GM18873 (cell line): ENCODE measurements around the gene CRNN.

Experiments used
- ATAC-seq: cut with Tn5 transposase; IDR thresholded peaks from one replicate; pipeline ENCODE4 v1.9.1; 2021; ENCODE audit warnings: mild to moderate bottlenecking, moderate library complexity, moderate number of reproducible peaks; ENCODE audit not compliant: unreplicated experiment, low FRiP score

Gene CRNN

DNA sequence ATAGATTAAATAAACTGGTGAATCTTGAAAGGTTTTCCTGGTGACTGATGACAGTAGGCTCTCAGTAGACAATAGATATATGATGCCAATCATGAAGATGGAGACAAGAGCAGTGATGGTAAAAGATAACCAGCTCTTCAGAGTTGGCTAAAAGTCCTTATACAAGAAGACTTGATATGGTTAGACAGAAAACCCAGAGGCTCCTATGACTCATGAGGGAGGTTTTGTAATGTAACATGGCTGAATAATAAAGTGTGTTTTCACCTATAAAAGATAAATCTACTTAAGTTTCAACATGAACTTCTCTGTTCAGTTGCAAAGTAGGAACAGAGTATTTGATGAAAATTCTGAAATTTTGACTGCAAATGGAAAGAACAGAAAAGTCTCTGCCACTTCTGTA lies 12.7 kb upstream of the CRNN start:
- ATAC-seq = no peak

DNA sequence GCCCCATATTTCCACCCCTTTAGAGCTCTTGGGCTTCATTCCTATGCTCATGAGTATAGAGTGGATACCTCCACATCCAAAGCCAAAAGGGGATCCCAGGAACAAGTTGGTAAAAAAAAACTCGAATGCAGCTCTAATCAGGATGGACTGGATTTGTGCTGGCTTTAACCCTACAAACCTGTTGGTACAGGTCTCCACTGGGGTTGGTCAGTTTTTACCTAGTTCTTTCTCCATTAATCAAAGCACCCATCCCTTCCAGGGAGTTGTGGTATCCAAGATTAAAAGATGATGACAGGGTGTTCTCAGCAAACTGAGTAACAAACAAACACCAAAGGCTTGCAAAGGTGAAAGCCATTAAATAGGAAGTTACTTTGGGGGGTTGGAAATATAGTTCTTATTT lies 5.9 kb upstream of the CRNN start:
- ATAC-seq = no peak

DNA sequence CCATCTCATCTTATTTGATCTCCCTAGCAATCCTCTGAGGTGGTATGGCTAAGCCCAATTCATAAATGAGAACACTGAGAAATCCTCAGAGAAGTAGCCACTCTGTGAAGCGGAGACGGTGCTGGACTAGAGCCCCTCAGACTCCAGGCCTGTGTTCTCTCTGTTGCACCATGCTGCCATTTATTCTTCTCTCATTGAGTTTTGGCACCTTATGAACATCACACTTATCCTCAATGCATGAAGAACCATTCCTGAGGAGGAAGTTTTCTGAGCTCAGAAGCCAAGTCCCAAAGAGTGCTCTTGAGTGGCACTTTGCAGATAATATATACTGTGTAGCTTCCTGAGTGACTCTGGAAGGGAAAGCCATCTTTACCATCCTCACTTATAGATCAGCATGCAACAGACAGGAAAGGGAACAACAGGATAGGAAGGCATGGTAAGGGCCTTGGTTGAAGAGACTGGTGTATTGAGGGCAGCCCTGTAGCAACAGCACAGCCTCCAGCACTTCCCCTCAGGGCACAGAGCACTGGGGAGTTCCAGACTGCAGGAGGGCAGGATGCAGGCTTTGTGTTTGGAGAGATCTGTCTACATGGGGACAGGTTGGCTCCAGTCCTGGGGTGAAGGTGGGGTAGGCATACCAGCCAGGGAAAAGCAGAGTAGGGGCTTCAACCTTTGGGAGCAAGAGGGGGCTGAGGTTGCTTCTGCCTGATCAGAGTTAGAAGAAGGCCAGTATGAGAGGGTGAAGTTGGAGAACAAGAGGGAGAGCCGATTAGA lies 1.6 kb upstream of the CRNN start:
- ATAC-seq = no peak

DNA sequence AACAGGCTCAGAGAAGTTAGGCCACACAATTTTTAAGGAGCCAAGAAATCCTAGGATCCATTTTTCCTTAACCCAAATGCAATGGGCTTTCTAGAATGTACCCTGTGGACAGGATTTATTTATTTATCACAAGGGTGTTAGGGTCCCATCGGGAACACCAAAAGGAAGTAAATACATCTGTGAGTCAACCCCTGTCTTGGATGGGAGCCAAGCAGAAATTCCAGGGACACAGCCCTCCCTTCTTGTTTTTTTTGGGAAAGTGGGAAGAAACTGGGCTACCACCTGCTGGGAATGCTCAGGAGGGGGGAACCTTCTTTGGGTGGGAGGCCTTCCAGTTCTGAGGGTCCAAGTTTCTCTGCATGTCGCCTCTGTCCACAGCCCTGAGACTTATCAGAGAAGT lies 1.3 kb downstream of the CRNN start:
- no peak for ATAC-seq

- ATAC-seq = no peak
Measured at GRCh38 chr1:152411134-152411533, 2.9 kb downstream of the CRNN start.

GRCh38 chr1:152410599-152410998 lies 3.5 kb downstream of the CRNN start:
- no peak for ATAC-seq

- ATAC-seq = no peak
Measured at GRCh38 chr1:152410028-152410427, 4.0 kb downstream of the CRNN start.

DNA sequence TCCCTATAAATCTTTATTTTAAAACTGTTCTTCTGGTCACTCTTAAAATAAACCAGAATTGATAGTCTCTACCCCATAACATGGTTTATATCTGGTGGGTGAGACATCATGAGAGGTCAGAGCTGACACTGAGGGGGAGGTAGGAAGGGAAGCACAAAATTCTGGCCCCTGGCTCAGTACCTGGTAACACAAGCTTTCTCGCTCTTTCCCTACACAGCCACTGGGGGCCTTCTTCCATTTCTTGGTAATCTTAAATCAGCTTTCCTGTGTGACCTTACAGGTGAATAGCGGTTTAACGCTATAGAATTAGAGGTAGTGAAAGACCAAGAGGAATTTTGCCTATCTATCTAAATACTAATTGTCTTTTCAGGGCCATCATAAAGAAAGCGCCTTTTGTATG lies 5.4 kb downstream of the CRNN start:
- no peak for ATAC-seq

- no peak for ATAC-seq
Measured at GRCh38 chr1:152398812-152399698, 15.0 kb downstream of the CRNN start.

- ATAC-seq = no peak
Measured at GRCh38 chr1:152397474-152397873, 16.6 kb downstream of the CRNN start.

DNA sequence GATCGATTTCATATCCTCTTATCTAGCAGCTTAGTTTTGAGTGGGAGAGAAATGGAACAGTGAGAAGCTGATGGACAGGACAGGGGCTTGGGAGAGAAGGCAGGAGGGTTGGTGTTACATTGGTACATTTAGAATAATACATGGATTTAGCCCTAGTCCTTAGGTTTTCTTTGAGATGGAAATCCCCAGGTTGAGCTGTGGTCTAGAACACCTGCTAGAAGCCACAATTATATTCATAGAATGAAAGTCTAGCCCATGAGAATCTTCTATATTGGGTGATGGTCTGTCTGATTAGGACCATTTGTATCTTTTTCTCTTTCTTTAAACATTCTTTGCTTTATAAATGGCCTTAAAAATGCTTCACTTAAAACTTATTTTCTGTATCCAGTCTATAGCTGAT lies 19.9 kb downstream of the CRNN start:
- no peak for ATAC-seq

DNA sequence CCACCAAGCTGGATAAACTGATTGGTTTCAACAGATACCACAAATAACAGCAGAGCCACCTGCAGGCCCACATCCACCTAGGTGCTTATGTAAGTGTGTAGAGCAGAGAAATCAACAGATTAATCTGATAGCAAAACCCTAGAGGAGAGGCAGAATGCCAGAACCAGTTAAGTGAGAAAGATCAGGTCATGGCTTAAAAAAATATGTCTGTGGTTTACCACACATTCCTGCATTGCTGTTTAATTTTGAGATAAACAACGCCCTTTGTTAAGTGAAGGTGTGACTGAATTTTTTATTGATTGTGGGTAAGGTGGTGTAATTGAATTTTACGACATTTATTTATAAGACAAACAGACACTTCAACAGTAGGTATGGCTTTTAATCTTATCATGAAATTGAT lies 21.2 kb downstream of the CRNN start:
- no peak for ATAC-seq

DNA sequence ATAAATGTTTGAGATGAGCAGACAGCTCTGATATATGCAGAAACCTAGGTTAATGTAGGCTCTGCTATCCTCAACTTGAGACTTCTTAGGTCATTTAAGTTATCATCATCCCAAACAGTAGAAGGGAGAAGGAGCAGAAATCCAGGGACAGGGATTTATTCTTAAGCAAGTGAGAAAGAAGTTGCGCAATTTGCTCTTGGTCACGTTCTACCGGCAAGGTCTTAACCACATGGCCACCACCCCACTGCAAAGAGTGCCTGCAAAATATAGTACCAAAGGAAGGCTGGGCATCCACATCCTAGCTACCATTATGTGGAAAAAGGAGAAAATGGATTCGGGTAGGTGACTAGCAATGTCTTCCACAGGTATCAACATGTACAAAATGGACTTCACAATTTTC lies 25.2 kb downstream of the CRNN start:
- no peak for ATAC-seq

DNA sequence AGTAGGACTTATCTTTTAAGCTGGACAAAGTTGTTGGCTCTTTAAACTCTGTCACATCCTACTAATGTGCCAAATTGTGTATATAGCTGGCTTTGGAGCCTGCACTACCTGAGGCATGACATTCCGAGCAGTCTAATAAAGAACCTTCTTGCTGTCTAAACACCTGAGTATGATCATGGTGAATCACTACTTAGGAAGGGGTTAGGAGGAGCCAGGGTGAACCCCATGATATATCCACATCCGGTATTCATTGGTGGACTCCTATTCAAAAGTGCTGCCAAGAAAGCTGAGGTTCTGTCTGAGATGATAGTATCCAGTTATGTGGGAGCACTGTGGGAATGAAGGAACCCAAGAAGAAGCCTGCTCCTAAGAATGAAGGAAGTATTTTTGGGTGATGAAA lies 27.1 kb downstream of the CRNN start:
- no peak for ATAC-seq

- ATAC-seq = no peak
Measured at GRCh38 chr1:152380932-152381331, 33.1 kb downstream of the CRNN start.

DNA sequence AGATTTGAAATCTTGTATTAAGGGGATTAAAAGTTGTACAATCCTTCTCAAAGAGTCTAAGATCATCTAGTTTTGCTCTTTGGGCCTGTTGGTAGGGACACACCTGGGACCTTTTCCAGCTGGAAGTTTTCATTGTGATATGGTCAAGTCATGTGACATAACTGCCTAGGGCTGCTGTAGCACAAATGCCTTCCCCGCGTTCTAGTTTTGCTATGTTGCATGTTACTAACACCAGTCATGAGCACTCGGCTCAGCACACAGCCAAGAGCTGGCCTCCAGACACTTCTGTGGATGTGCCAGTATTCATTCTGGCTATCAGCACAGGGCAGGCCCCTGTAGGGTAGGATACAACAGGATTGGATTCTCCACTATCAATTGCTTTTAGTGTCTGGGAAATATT lies 39.6 kb downstream of the CRNN start:
- no peak for ATAC-seq

DNA sequence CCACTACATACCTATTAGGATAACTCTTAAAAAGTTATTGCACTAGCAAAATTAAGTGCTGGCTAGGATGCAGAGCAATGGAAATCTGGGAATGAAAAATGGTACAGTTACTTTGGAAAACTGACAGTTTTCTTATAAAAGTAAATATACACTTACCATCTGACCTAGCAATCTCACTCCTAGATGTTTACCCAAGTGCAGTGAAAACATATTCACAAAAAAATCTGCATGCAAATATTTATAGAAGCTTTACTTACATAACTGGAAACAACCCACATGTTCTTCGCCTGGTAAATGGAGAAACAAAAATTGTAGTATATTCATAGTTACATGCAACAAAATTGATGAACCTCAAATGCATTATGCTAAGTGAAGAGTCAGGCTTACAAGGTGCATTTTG lies 41.4 kb downstream of the CRNN start:
- no peak for ATAC-seq

GRCh38 chr1:152367436-152367835 lies 46.6 kb downstream of the CRNN start:
- no peak for ATAC-seq

DNA sequence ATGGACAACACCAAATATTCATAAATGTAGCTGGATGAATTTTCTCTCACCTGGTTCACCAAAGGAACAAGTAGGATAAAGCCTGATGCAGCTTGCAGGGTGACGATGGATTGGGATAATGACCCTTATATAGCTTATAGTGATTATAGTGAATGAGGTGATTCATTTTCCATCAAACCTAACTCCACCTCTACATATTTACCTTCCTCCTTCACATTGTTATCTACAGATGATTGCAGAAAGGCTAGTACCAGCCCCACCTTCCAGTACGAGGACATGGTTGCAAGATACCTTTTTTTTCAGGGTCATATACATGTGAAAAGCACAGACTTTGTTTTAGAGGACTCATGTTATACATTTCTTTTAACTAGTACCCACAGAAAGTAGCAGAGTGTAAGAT lies 54.2 kb downstream of the CRNN start, which contains the start of gene FLG2:
Gene FLG2 (minus strand): TSS at position 101 of the 400 bp plus-strand sequence. CDS start 1,122 bp downstream, outside the sequence.
- no peak for ATAC-seq
